PC-9 (cell line): ENCODE measurements around the gene AIF1L.

Experiments
- CTCF ChIP-seq: fragments of 200-600 bp; sonication (generic); conservative IDR thresholded peaks from 2 replicates; pipeline ENCODE4 v1.6.1; 2017; ENCODE audit warnings: mixed run types, antibody characterized with exemption, mild to moderate bottlenecking, moderate library complexity
- EZH2 ChIP-seq: fragments of 200-600 bp; sonication (generic); IDR thresholded peaks from 2 replicates; pipeline ENCODE4 v1.8.0; 2017; ENCODE audit warnings: antibody characterized with exemption, low read depth

GRCh38 chr9:131087354-131087893 is 8.9 kb upstream of the AIF1L start:
- TF ChIP-seq CTCF, result no peak
- no peak for TF ChIP-seq EZH2
